ENCODE results near the gene PIEZO2.

Gene PIEZO2

GRCh38 chr18:11004294-11004693, 145.1 kb downstream of the PIEZO2 start:
- no peak for ATAC-seq
- TF ChIP-seq RARB (CRISPR knock-in tag; IDR thresholded peaks at IDR 0.05) (no peak), TOX (CRISPR knock-in tag; IDR thresholded peaks at IDR 0.05; ENCODE audit: borderline replicate concordance) (no peak), CSDC2 (CRISPR knock-in tag; IDR thresholded peaks at IDR 0.05) (no peak), ZNF8 (CRISPR knock-in tag; IDR thresholded peaks at IDR 0.05) (no peak), TCF4 (CRISPR knock-in tag; IDR thresholded peaks at IDR 0.05; ENCODE audit: borderline replicate concordance) (no peak), ESRRG (CRISPR knock-in tag; IDR thresholded peaks at IDR 0.05) (no peak), TSHZ2 (CRISPR knock-in tag; IDR thresholded peaks at IDR 0.05) (no peak), GLIS3 (CRISPR knock-in tag; IDR thresholded peaks at IDR 0.05) (no peak)
- TF ChIP-seq, protein P1, sequence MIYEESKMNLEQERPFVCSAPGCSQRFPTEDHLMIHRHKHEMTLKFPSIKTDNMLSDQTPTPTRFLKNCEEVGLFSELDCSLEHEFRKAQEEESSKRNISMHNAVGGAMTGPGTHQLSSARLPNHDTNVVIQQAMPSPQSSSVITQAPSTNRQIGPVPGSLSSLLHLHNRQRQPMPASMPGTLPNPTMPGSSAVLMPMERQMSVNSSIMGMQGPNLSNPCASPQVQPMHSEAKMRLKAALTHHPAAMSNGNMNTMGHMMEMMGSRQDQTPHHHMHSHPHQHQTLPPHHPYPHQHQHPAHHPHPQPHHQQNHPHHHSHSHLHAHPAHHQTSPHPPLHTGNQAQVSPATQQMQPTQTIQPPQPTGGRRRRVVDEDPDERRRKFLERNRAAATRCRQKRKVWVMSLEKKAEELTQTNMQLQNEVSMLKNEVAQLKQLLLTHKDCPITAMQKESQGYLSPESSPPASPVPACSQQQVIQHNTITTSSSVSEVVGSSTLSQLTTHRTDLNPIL (CRISPR knock-in tag; IDR thresholded peaks at IDR 0.05; ENCODE audit: low read depth) = no peak

GRCh38 chr18:11002796-11003195, 146.6 kb downstream of the PIEZO2 start:
- TF ChIP-seq ZNF565 (CRISPR knock-in tag; conservative IDR thresholded peaks at IDR 0.05; ENCODE audit: low read depth) = no peak
- no peak for TF ChIP-seq ZNF70 (CRISPR knock-in tag; IDR thresholded peaks at IDR 0.05)
- TF ChIP-seq TOX (CRISPR knock-in tag; IDR thresholded peaks at IDR 0.05; ENCODE audit: borderline replicate concordance) = no peak
- TF ChIP-seq CSDC2 (CRISPR knock-in tag; IDR thresholded peaks at IDR 0.05) = no peak
- no peak for TF ChIP-seq GLIS3 (CRISPR knock-in tag; IDR thresholded peaks at IDR 0.05)

GRCh38 chr18:11002277-11002676, 147.1 kb downstream of the PIEZO2 start:
- ATAC-seq = no peak
- TF ChIP-seq CSRNP3 (CRISPR knock-in tag; IDR thresholded peaks at IDR 0.05) = no peak
- no peak for TF ChIP-seq ZNF565 (CRISPR knock-in tag; conservative IDR thresholded peaks at IDR 0.05; ENCODE audit: low read depth)
- TF ChIP-seq TSHZ2 (CRISPR knock-in tag; IDR thresholded peaks at IDR 0.05) = no peak
- TF ChIP-seq, protein P2, sequence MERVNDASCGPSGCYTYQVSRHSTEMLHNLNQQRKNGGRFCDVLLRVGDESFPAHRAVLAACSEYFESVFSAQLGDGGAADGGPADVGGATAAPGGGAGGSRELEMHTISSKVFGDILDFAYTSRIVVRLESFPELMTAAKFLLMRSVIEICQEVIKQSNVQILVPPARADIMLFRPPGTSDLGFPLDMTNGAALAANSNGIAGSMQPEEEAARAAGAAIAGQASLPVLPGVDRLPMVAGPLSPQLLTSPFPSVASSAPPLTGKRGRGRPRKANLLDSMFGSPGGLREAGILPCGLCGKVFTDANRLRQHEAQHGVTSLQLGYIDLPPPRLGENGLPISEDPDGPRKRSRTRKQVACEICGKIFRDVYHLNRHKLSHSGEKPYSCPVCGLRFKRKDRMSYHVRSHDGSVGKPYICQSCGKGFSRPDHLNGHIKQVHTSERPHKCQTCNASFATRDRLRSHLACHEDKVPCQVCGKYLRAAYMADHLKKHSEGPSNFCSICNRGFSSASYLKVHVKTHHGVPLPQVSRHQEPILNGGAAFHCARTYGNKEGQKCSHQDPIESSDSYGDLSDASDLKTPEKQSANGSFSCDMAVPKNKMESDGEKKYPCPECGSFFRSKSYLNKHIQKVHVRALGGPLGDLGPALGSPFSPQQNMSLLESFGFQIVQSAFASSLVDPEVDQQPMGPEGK (CRISPR knock-in tag; IDR thresholded peaks at IDR 0.05; ENCODE audit: borderline replicate concordance) = no peak
- TF ChIP-seq ESRRG (CRISPR knock-in tag; IDR thresholded peaks at IDR 0.05) = no peak
- TF ChIP-seq, protein P1 (CRISPR knock-in tag; IDR thresholded peaks at IDR 0.05; ENCODE audit: low read depth) = no peak
- TF ChIP-seq ARNTL (CRISPR knock-in tag; IDR thresholded peaks at IDR 0.05; ENCODE audit: borderline replicate concordance, low read depth) = no peak
- no peak for TF ChIP-seq TOX (CRISPR knock-in tag; IDR thresholded peaks at IDR 0.05; ENCODE audit: borderline replicate concordance)
- no peak for TF ChIP-seq POU6F1 (CRISPR knock-in tag; IDR thresholded peaks at IDR 0.05; ENCODE audit: borderline replicate concordance, low read depth)
- no peak for TF ChIP-seq RARB (CRISPR knock-in tag; IDR thresholded peaks at IDR 0.05)
- no peak for TF ChIP-seq BACH2 (CRISPR knock-in tag; IDR thresholded peaks at IDR 0.05; ENCODE audit: borderline replicate concordance)

More at GRCh38 chr18:11002796-11003195, 146.6 kb downstream of the PIEZO2 start:
- no peak for ATAC-seq

Data from SK-N-SH treated with all-trans-retinoic acid at 6 μM for 48 hours (cell line).